Lower leg skin (tissue), 4 donors: ENCODE results near the gene CDC42EP5. TPM values are rescaled to one million over a fixed set of nuclear protein-coding genes. Genes with fewer than 3 reads are reported as not detected.

Experiments
- DNase-seq, 2 donors: peaks; one replicate each; pipeline ENCODE4 v3.0.0-alpha.2; 2019; ENCODE audit warnings: low spot score in 2 of 2
- H3K4me3 ChIP-seq: fragments of 200-600 bp; sonication (generic); 2 replicates; pipeline ENCODE4 v1.5.1; 2017; ENCODE audit warnings: mild to moderate bottlenecking, low read depth; ENCODE audit not compliant: poor library complexity, severe bottlenecking
- POLR2A ChIP-seq, 2 donors: fragments of 450-650 bp; IDR thresholded peaks; one replicate each; pipeline ENCODE4 v1.6.1; 2016 to 2017; ENCODE audit warnings: antibody characterized with exemption in 2 of 2, mild to moderate bottlenecking in 1 of 2, moderate library complexity in 1 of 2
- WGBS, 2 donors: methylation state at CpG; one replicate each; pipeline ENCODE4 v1.1.5; 2018; 5-methylcytosine and 5-hydroxymethylcytosine counted together
- intact Hi-C: fragments of 100-400 bp; cut with DNase I; formaldehyde crosslinking; loops from one replicate; pipeline ENCODE4 v1.15.0; 2023; ENCODE audit warnings: low total_unique reads
- total RNA-seq, 4 donors: library from RNA; depleted of rRNA; stranded (reverse); fragments of >200 nt; gene quantifications; one replicate each; pipeline ENCODE4 v1.1.0, GENCODE V29; 2016
- TF ChIP-seq, protein P1 (sequence below), 3 donors: fragments of 450-650 bp; IDR thresholded peaks; one replicate each; pipeline ENCODE4 v1.5.1; 2016; ENCODE audit warnings: antibody characterized with exemption in 3 of 3, mild to moderate bottlenecking in 3 of 3, moderate library complexity in 2 of 3

The CDC42EP5 gene, protein sequence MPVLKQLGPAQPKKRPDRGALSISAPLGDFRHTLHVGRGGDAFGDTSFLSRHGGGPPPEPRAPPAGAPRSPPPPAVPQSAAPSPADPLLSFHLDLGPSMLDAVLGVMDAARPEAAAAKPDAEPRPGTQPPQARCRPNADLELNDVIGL
- total RNA-seq: 10 to 100 TPM in 2 of 4 donors, 1 to 10 TPM in 2; 5.5 to 21.8 (median 9.6) TPM

DNA sequence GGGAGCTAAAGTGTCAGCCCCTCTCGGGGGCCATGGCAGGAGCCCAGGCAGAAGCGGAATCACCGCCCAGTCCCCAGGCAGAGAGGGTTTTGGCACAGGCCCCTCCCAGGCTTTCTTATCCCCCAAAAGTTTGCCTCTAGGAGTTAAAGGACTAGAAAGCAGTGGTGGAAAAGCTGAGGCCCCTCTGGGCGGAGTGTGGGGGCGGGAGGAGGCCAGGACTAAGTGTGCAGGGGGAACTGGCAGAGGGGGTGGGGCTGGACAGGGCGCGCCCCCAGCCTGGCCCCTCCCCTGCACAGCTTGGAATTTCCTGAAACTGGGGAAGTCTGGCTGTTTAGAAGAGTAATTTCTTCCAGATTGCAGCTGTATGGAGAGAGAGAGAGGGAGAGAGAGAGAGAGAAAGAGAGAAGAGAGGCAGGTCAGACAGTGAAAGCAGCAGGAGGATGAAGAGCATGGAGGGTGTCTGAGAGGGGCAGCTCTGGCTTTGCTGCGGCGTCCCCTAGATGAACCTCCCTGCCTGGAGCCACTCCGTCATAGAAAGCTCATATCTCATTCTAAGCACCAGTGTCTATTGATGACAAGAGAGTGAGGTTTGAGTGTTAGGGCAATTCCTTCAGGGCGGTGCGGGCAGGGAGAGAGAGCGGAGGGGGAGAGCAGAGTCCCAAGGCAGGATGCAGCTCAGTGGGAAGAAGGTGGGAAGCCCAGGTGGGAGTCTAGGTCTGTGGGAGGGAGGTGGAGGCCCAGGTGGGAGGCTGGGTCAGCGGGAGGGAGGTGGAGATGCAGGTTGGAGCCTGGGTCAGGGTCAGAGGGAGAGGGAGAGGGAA lies at the start of gene CDC42EP5:
CDC42EP5 (minus strand) TSS at position 226 of the 821 bp plus-strand sequence. CDS start 7,749 bp downstream, outside the sequence.
- WGBS, 2 donors: 8 to 10% methylated on average over 14 of the region's 14 CpGs
- TF ChIP-seq, protein P1, sequence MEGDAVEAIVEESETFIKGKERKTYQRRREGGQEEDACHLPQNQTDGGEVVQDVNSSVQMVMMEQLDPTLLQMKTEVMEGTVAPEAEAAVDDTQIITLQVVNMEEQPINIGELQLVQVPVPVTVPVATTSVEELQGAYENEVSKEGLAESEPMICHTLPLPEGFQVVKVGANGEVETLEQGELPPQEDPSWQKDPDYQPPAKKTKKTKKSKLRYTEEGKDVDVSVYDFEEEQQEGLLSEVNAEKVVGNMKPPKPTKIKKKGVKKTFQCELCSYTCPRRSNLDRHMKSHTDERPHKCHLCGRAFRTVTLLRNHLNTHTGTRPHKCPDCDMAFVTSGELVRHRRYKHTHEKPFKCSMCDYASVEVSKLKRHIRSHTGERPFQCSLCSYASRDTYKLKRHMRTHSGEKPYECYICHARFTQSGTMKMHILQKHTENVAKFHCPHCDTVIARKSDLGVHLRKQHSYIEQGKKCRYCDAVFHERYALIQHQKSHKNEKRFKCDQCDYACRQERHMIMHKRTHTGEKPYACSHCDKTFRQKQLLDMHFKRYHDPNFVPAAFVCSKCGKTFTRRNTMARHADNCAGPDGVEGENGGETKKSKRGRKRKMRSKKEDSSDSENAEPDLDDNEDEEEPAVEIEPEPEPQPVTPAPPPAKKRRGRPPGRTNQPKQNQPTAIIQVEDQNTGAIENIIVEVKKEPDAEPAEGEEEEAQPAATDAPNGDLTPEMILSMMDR (IDR thresholded peaks at IDR 0.05): no peak
- no peak for TF ChIP-seq POLR2A (IDR thresholded peaks at IDR 0.05)
- intact Hi-C loops: no loop called here
- peak; percentile 62 to 95 for DNase-seq
- H3K4me3 ChIP-seq: peak within 1 kb of the TSS; percentile 19

DNA sequence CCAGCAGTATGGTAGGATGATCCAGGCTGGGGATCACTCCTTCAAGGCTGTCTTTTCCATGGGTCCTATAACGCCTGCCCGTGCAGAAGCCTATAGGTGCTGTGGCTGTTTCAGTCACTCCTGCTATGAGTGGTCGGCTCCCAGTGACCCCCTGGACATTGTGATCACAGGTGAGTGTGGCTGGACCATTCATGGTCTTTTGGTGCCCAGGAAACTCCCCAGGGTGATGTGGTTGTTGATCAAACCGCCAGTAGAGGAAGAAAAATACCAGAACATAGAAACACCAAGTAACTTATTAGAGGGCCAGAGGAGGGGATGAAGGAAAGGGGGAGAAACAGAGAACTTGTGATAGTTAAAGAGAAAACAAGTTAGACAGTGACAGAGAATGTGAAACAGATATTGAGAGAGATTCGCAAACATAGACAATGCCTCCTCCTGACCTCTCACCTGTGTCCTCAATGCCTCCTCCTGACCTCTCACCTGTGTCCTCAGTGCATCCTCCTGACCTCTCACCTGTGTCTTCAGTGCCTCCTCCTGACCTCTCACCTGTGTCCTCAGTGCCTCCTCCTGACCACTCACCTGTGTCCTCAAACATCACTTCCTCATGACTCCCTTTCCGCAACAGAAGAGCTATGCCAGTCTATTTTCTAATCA lies 48.9 kb upstream of the CDC42EP5 start:
- TF ChIP-seq, protein P1 (IDR thresholded peaks at IDR 0.05): no peak
- TF ChIP-seq POLR2A (IDR thresholded peaks at IDR 0.05): no peak
- H3K4me3 ChIP-seq: no peak overlapping the region
- WGBS, 2 donors: 80 to 86% methylated on average over 6 of the region's 6 CpGs
- intact Hi-C loops: no loop called here
- no peak for DNase-seq

DNA sequence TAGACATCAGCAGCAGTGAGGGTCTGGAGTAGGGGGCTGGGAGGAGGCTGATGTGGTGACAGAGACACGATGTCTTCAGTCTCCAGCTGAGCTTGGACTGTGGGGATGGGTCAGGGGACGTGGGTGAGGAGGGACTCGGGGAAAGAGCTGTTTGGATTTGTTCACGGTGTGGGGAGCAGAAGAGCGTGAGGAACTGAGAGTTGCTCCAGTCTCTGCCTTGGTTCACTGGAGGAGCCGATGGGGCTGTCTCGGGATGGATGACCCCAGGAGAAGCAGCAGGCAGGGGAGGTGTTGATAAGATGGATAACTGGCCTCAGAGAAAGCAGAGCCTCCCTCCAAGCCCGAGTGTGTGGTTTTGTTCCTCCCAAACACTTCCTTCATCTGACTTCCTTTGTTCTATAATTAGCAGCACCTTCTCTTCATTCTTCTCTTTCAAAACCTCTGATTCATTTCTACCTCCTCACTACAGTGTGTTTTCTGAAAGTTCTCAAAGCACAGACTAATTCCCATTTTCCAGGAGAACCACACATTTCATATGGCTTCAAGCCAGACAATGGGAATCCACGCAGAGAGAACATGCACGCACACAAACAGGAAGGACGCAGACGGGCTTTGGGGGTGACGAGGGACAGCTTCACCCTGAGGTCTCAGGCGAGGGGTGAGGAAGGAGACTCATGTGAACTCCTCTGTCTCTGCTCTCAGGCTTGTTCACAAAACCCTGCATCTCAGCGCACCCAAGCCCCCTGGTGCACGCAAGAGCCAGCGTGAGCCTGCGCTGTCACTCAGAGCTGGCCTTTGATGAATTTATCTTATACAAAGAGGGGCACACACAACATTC lies 48.1 kb upstream of the CDC42EP5 start:
- no peak for DNase-seq
- H3K4me3 ChIP-seq: no peak overlapping the region
- intact Hi-C loops: no loop called here
- TF ChIP-seq POLR2A (IDR thresholded peaks at IDR 0.05): no peak
- TF ChIP-seq, protein P1 (IDR thresholded peaks at IDR 0.05): no peak
- 63 to 64% methylated on average over 17 to 18 of the region's 18 CpGs for WGBS, 2 donors

DNA sequence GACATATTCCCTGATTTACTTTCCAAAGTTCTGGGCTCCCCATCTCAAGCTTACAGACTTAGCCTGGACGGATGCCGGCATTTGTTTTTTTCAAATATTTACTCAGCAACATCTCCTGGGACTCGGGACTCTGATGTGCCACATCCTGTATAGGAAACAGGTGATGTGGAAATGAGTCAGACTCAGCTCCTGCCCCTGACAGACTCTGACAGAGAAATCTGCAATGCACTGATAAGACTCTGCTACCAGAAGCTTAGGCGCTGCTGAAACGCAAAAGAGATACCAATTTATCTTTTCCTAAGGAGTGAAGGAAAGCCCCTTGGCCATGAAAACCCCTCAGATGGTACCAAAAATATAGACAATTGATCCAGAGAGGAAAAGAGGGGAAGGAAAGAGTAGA lies 45.7 kb upstream of the CDC42EP5 start:
- intact Hi-C loops: no loop called here
- no peak for TF ChIP-seq POLR2A (IDR thresholded peaks at IDR 0.05)
- TF ChIP-seq, protein P1 (IDR thresholded peaks at IDR 0.05): no peak
- DNase-seq: no peak
- H3K4me3 ChIP-seq: no peak overlapping the region
- WGBS, 2 donors: 63 to 65% methylated on average over 5 of the region's 5 CpGs

DNA sequence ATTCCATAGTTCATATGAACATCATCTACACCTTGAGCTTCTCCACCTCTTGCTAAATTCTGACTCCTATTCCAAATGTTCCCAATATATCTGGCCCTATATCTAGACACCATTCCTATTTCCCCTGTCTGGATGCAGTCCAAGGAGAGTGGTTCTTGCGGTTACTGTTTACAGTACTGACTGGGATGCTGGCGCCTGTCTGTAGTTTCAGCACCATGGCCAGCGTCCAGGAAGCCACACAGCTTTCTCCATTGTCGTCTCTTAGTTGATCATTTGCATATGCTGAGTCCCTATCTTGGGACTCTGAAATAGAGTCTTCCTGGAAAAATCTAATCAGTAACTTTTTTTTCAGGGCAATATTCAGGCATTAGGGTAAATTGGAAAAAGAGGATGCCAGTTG lies 44.4 kb upstream of the CDC42EP5 start:
- no peak for DNase-seq
- no peak overlapping the region for H3K4me3 ChIP-seq
- intact Hi-C loops: no loop called here
- 2% methylated on average over 4 of the region's 4 CpGs for WGBS, 2 donors
- TF ChIP-seq, protein P1 (IDR thresholded peaks at IDR 0.05): no peak
- TF ChIP-seq POLR2A (IDR thresholded peaks at IDR 0.05): no peak
